Activated CD8-positive, alpha-beta memory T cell treated with anti-CD3 and anti-CD28 coated beads, Interleukin-2, amount 50 U/mL, for 24 hours (primary cell): ENCODE data around the gene CCT8.

Source experiments
- DNase-seq: peaks from one replicate; pipeline ENCODE4 v3.0.0-alpha.2; 2020; ENCODE audit errors: extremely low read depth

The CCT8 gene

GRCh38 chr21:29073222-29074006 is at the start of gene CCT8:
TSS of gene CCT8 (minus strand) at chr21:29073648. CDS start at chr21:29073590, 58 bp downstream.
- DNase-seq = peak; percentile 96

GRCh38 chr21:29121759-29122158 is 48.3 kb upstream of the CCT8 start:
- DNase-seq = no peak

- DNase-seq = no peak
Measured at GRCh38 chr21:29117372-29117955, 44.0 kb upstream of the CCT8 start.

- DNase-seq = no peak
Measured at GRCh38 chr21:29115899-29116298, 42.5 kb upstream of the CCT8 start.

- DNase-seq = no peak
Measured at GRCh38 chr21:29114765-29115500, 41.5 kb upstream of the CCT8 start.

GRCh38 chr21:29105218-29105617 is 31.8 kb upstream of the CCT8 start:
- no peak for DNase-seq

- DNase-seq = no peak
Measured at GRCh38 chr21:29104239-29104708, 30.8 kb upstream of the CCT8 start.

- no peak for DNase-seq
Measured at GRCh38 chr21:29102791-29103257, 29.4 kb upstream of the CCT8 start.

GRCh38 chr21:29098156-29098555 is 24.7 kb upstream of the CCT8 start:
- no peak for DNase-seq

GRCh38 chr21:29096218-29097015 is 23.0 kb upstream of the CCT8 start:
- no peak for DNase-seq

GRCh38 chr21:29092102-29092959 is 18.9 kb upstream of the CCT8 start:
- no peak for DNase-seq

- no peak for DNase-seq
Measured at GRCh38 chr21:29091033-29091432, 17.6 kb upstream of the CCT8 start.

GRCh38 chr21:29085106-29085752 is 11.8 kb upstream of the CCT8 start:
- no peak for DNase-seq

GRCh38 chr21:29084372-29084771 is 10.9 kb upstream of the CCT8 start:
- DNase-seq = no peak

GRCh38 chr21:29083306-29083705 is 9.9 kb upstream of the CCT8 start:
- DNase-seq = no peak

GRCh38 chr21:29082046-29082815 is 8.8 kb upstream of the CCT8 start:
- no peak for DNase-seq

- no peak for DNase-seq
Measured at GRCh38 chr21:29080454-29080941, 7.0 kb upstream of the CCT8 start.

GRCh38 chr21:29078869-29079767 is 5.7 kb upstream of the CCT8 start:
- no peak for DNase-seq
